ENCODE measurements around the gene EWSR1. TPM values are rescaled to one million over a fixed set of nuclear protein-coding genes. Genes with fewer than 3 reads are reported as not detected.
"Not testable (repeated sequence)": the region's sequence is repeated elsewhere in the genome, so short reads cannot be mapped to it uniquely, and the experiment has no call there.

Gene EWSR1
- polyA plus RNA-seq, 3 donors from 2014 or later, result 135 to 218 (median 214) TPM

GRCh38 chr22:29341056-29341848 lies 73.2 kb downstream of the EWSR1 start:
- no peak overlapping the region for H3K4me3 Mint-ChIP-seq
- peaks cover 4 to 41% (median 14%) of the 10 kb centered on the region in 3 donors for H3K36me3 Mint-ChIP-seq

GRCh38 chr22:29341849-29342127 lies 73.7 kb downstream of the EWSR1 start:
- Mint-ChIP-seq H3K27me3 (ENCODE audit: low read depth in 3 of 3) (peaks cover 0 to 3% (median 2%) of the 10 kb centered on the region in 3 donors), H3K4me3 (no peak overlapping the region), H3K27ac (no peak overlapping the region), H3K9me3 (no peaks in the 10 kb centered on the region), H3K4me1 (no peaks in the 10 kb centered on the region), H3K36me3 (peaks cover 4 to 44% (median 14%) of the 10 kb centered on the region in 3 donors)
- no peak for DNase-seq

More at GRCh38 chr22:29341056-29341848, 73.2 kb downstream of the EWSR1 start:
- H3K27me3 Mint-ChIP-seq (ENCODE audit: low read depth in 3 of 3), result peaks cover 0 to 3% (median 2%) of the 10 kb centered on the region in 3 donors
- H3K27ac Mint-ChIP-seq, result no peak overlapping the region
- no peaks in the 10 kb centered on the region for H3K4me1 Mint-ChIP-seq
- H3K9me3 Mint-ChIP-seq, result no peaks in the 10 kb centered on the region
- DNase-seq, result no peak

- H3K36me3 Mint-ChIP-seq, result peaks cover 4 to 46% (median 14%) of the 10 kb centered on the region in 3 donors
- no peaks in the 10 kb centered on the region for H3K9me3 Mint-ChIP-seq
- DNase-seq, result no peak
- no peaks in the 10 kb centered on the region for H3K4me1 Mint-ChIP-seq
- H3K27ac Mint-ChIP-seq, result peak overlapping the region in 1 of 6 donors; percentile 34
- peaks cover 0 to 3% (median 2%) of the 10 kb centered on the region in 3 donors for H3K27me3 Mint-ChIP-seq (ENCODE audit: low read depth in 3 of 3)
- no peak overlapping the region for H3K4me3 Mint-ChIP-seq
These were observed 74.1 kb downstream of the EWSR1 start for GRCh38 chr22:29342177-29342576.

GRCh38 chr22:29342577-29343312 lies 74.7 kb downstream of the EWSR1 start:
- Mint-ChIP-seq H3K36me3 (peaks cover 9 to 52% (median 18%) of the 10 kb centered on the region in 3 donors), H3K4me3 (no peak overlapping the region), H3K27ac (no peak overlapping the region), H3K27me3 (ENCODE audit: low read depth in 3 of 3) (peaks cover 0 to 3% (median 2%) of the 10 kb centered on the region in 3 donors), H3K4me1 (no peaks in the 10 kb centered on the region), H3K9me3 (no peaks in the 10 kb centered on the region)
- DNase-seq, result no peak

- Mint-ChIP-seq H3K27me3 (ENCODE audit: low read depth in 3 of 3) (peaks cover 0 to 3% (median 2%) of the 10 kb centered on the region in 3 donors), H3K36me3 (peaks cover 12 to 52% (median 20%) of the 10 kb centered on the region in 3 donors), H3K27ac (no peak overlapping the region), H3K4me1 (no peaks in the 10 kb centered on the region), H3K4me3 (no peak overlapping the region), H3K9me3 (no peaks in the 10 kb centered on the region)
- DNase-seq, result no peak
These were observed 75.3 kb downstream of the EWSR1 start for GRCh38 chr22:29343313-29343805.

GRCh38 chr22:29344137-29344536 lies 76.1 kb downstream of the EWSR1 start:
- Mint-ChIP-seq H3K36me3 (peaks cover 19 to 49% (median 20%) of the 10 kb centered on the region in 3 donors), H3K27me3 (ENCODE audit: low read depth in 3 of 3) (peaks cover 0 to 3% (median 0%) of the 10 kb centered on the region in 3 donors), H3K4me3 (no peak overlapping the region), H3K27ac (no peak overlapping the region), H3K9me3 (no peaks in the 10 kb centered on the region), H3K4me1 (no peaks in the 10 kb centered on the region)
- DNase-seq, result no peak

- peaks cover 15 to 48% (median 15%) of the 10 kb centered on the region in 3 donors for H3K36me3 Mint-ChIP-seq
- not testable (repeated sequence) for H3K27me3 Mint-ChIP-seq (ENCODE audit: low read depth in 3 of 3)
These were observed 76.8 kb downstream of the EWSR1 start for GRCh38 chr22:29344889-29345288.

GRCh38 chr22:29345932-29346331 lies 77.9 kb downstream of the EWSR1 start:
- H3K4me1 Mint-ChIP-seq, result no peaks in the 10 kb centered on the region
- peak overlapping the region in 1 of 6 donors; percentile 45 for H3K27ac Mint-ChIP-seq
- no peak overlapping the region for H3K4me3 Mint-ChIP-seq
- no peak for DNase-seq
- peaks cover 15 to 52% (median 22%) of the 10 kb centered on the region in 3 donors for H3K36me3 Mint-ChIP-seq
- peaks cover 0 to 1% (median 0%) of the 10 kb centered on the region in 3 donors for H3K27me3 Mint-ChIP-seq (ENCODE audit: low read depth in 3 of 3)
- H3K9me3 Mint-ChIP-seq, result no peaks in the 10 kb centered on the region

More at GRCh38 chr22:29344889-29345288, 76.8 kb downstream of the EWSR1 start:
- not testable (repeated sequence) for H3K4me3 Mint-ChIP-seq, DNase-seq, H3K27ac Mint-ChIP-seq, H3K4me1 Mint-ChIP-seq, H3K9me3 Mint-ChIP-seq

- Mint-ChIP-seq H3K9me3 (no peaks in the 10 kb centered on the region), H3K4me3 (no peak overlapping the region), H3K27ac (no peak overlapping the region), H3K27me3 (ENCODE audit: low read depth in 3 of 3) (peaks cover 0 to 1% (median 0%) of the 10 kb centered on the region in 3 donors), H3K4me1 (no peaks in the 10 kb centered on the region), H3K36me3 (peaks cover 18 to 54% (median 25%) of the 10 kb centered on the region in 3 donors)
- no peak for DNase-seq
These were observed 78.6 kb downstream of the EWSR1 start for GRCh38 chr22:29346659-29347058.

GRCh38 chr22:29348041-29348440 lies 80.0 kb downstream of the EWSR1 start:
- Mint-ChIP-seq H3K27ac (no peak overlapping the region), H3K4me1 (no peaks in the 10 kb centered on the region), H3K27me3 (ENCODE audit: low read depth in 3 of 3) (peaks cover 0 to 1% (median 0%) of the 10 kb centered on the region in 3 donors), H3K4me3 (no peak overlapping the region), H3K36me3 (peaks cover 19 to 50% (median 29%) of the 10 kb centered on the region in 3 donors), H3K9me3 (no peaks in the 10 kb centered on the region)
- no peak for DNase-seq

GRCh38 chr22:29348956-29349355 lies 80.9 kb downstream of the EWSR1 start:
- H3K4me1 Mint-ChIP-seq, result no peaks in the 10 kb centered on the region
- no peaks in the 10 kb centered on the region for H3K9me3 Mint-ChIP-seq
- H3K27me3 Mint-ChIP-seq (ENCODE audit: low read depth in 3 of 3), result peaks cover 0 to 4% (median 1%) of the 10 kb centered on the region in 3 donors
- peaks cover 22 to 54% (median 29%) of the 10 kb centered on the region in 3 donors for H3K36me3 Mint-ChIP-seq
- DNase-seq, result no peak
- H3K27ac Mint-ChIP-seq, result no peak overlapping the region
- H3K4me3 Mint-ChIP-seq, result no peak overlapping the region
